ENCODE measurements around the gene HK1.

HK1 gene

DNA sequence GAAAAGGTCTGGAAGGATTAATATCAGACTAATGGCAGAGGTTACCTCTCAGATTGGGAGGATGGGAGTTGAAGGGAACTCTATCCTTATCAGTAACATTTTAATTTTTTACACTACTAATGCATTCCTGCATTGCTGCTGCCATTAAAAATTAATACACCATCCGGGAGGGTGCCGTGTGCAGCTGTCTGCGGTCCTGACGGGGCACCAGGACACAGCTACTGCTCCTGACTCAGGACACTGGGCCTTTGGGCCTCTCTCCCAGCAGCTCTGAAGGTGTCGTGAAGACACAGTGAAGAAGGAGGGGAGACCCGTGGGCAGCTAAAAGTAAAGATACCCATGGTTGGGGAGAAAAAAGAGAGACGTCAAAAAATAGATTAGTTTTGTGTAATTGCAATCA, 23.4 kb upstream of the HK1 start:
- H3K79me2 ChIP-seq (ENCODE audit: low read length), result no peaks in the 10 kb centered on the region
- no peak overlapping the region for H3K27ac ChIP-seq (ENCODE audit: low read length)
- no peaks in the 10 kb centered on the region for H3K36me3 ChIP-seq (replicated peaks; ENCODE audit: low read depth, low read length)
- H3K9me3 ChIP-seq (ENCODE audit: insufficient read depth, low read length), result no peaks in the 10 kb centered on the region
- H2AFZ ChIP-seq (ENCODE audit: low read depth, low read length), result no peak overlapping the region
- no peaks in the 10 kb centered on the region for H3K27me3 ChIP-seq (ENCODE audit: low read depth, low read length)
- H4K20me1 ChIP-seq (ENCODE audit: insufficient read depth, low read length), result no peaks in the 10 kb centered on the region
- TF ChIP-seq EZH2phosphoT487 (IDR thresholded peaks at IDR 0.05; ENCODE audit: low read depth), result no peak
- TF ChIP-seq CTCF (IDR thresholded peaks at IDR 0.05; ENCODE audit: low read depth, low read length), result no peak
- H3K9ac ChIP-seq (ENCODE audit: low read length), result no peak overlapping the region
- no peaks in the 10 kb centered on the region for H3K4me1 ChIP-seq (ENCODE audit: low read length)
- H3K4me2 ChIP-seq (ENCODE audit: low read length), result no peak overlapping the region
- H3K4me3 ChIP-seq (ENCODE audit: low read length), result no peak overlapping the region

DNA sequence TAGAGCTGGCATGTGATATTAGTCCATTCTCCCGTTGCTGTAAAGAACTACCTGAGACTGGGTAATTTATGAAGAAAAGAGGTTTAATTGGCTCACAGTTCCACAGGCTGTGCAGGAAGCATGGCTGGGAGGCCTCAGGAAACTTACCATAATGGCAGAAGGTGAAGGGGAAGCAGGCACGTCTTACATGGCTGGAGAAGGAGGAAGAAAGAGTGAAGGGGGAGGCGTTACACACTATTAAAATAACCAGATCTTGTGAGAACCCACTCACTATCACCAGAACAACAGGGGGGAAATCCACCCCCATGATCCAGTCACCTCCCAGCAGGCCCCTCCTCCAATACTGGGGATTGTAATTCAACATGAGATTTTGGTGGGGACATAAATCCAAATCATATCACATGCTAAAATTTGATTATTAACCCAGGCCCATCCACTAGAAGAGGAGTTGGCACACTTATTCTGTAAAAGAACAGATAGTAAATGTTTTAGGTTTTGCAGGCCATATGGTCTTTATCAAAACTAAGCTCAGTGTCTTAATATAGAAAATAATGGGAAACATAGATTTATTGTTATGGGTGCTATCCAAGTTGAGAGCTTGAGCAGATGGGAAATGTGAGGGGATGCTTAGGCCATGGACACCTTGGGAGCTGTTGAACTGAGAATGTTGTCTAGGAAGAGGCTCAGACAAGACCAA, 18.6 kb upstream of the HK1 start:
- Histone ChIP-seq H3K9me3 (ENCODE audit: insufficient read depth, low read length) (no peaks in the 10 kb centered on the region), H3K4me2 (ENCODE audit: low read length) (no peak overlapping the region), H3K36me3 (replicated peaks; ENCODE audit: low read depth, low read length) (no peaks in the 10 kb centered on the region), H3K9ac (ENCODE audit: low read length) (no peak overlapping the region), H3K27me3 (ENCODE audit: low read depth, low read length) (0 out of 2 replicates have a peak, but pooled peaks cover 3% of the 10 kb centered on the region), H3K4me1 (ENCODE audit: low read length) (no peaks in the 10 kb centered on the region; the same call in 1 of the 2 replicates), H3K79me2 (ENCODE audit: low read length) (no peaks in the 10 kb centered on the region), H2AFZ (ENCODE audit: low read depth, low read length) (no peak overlapping the region), H3K27ac (ENCODE audit: low read length) (no peak overlapping the region), H3K4me3 (ENCODE audit: low read length) (no peak overlapping the region), H4K20me1 (ENCODE audit: insufficient read depth, low read length) (no peaks in the 10 kb centered on the region)
- no peak for TF ChIP-seq CTCF (IDR thresholded peaks at IDR 0.05; ENCODE audit: low read depth, low read length)
- no peak for TF ChIP-seq EZH2phosphoT487 (IDR thresholded peaks at IDR 0.05; ENCODE audit: low read depth)

- Histone ChIP-seq H3K4me2 (ENCODE audit: low read length) (no peak overlapping the region), H3K27me3 (ENCODE audit: low read depth, low read length) (0 out of 2 replicates have a peak, but pooled peaks cover 3% of the 10 kb centered on the region), H4K20me1 (ENCODE audit: insufficient read depth, low read length) (no peaks in the 10 kb centered on the region), H3K4me3 (ENCODE audit: low read length) (no peak overlapping the region), H3K9ac (ENCODE audit: low read length) (no peak overlapping the region), H3K79me2 (ENCODE audit: low read length) (no peaks in the 10 kb centered on the region), H2AFZ (ENCODE audit: low read depth, low read length) (no peak overlapping the region), H3K4me1 (ENCODE audit: low read length) (no peaks in the 10 kb centered on the region; the same call in 1 of the 2 replicates), H3K36me3 (replicated peaks; ENCODE audit: low read depth, low read length) (no peaks in the 10 kb centered on the region), H3K27ac (ENCODE audit: low read length) (no peak overlapping the region), H3K9me3 (ENCODE audit: insufficient read depth, low read length) (no peaks in the 10 kb centered on the region)
- TF ChIP-seq EZH2phosphoT487 (IDR thresholded peaks at IDR 0.05; ENCODE audit: low read depth), result no peak
- no peak for TF ChIP-seq CTCF (IDR thresholded peaks at IDR 0.05; ENCODE audit: low read depth, low read length)
These were observed 17.1 kb upstream of the HK1 start for GRCh38 chr10:69261184-69261583.

DNA sequence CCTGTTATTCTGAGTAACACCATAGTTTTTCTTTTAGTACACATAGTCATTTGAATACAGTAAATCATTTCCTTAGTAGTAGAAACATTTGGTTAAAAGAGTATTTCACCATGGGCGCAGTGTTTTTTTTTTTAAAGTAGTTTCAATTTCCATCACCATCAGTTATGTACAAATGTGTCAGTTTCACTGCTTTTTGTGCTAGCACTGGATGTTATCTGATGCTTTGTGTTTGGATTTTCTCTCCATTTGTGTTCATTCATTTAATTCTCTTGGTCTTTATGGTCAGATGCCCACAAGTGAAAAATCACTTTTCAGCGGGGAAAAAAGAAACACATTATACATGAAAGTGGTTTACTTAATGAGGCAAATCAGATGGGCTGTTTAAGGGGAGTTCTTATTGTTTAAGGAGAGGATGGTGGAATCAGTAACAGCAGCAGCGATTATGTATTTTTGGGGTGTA, 16.0 kb upstream of the HK1 start:
- H3K27me3 ChIP-seq (ENCODE audit: low read depth, low read length), result 0 out of 2 replicates have a peak, but pooled peaks cover 3% of the 10 kb centered on the region
- no peak for TF ChIP-seq CTCF (IDR thresholded peaks at IDR 0.05; ENCODE audit: low read depth, low read length)
- TF ChIP-seq EZH2phosphoT487 (IDR thresholded peaks at IDR 0.05; ENCODE audit: low read depth), result no peak

More for the DNA sequence above, 16.0 kb upstream of the HK1 start:
- Histone ChIP-seq H3K36me3 (replicated peaks; ENCODE audit: low read depth, low read length) (no peaks in the 10 kb centered on the region), H3K4me3 (ENCODE audit: low read length) (no peak overlapping the region), H3K4me2 (ENCODE audit: low read length) (peak overlapping the region; percentile 3; the same call in 1 of the 2 replicates), H3K9me3 (ENCODE audit: insufficient read depth, low read length) (no peaks in the 10 kb centered on the region), H2AFZ (ENCODE audit: low read depth, low read length) (no peak overlapping the region), H3K79me2 (ENCODE audit: low read length) (no peaks in the 10 kb centered on the region), H3K9ac (ENCODE audit: low read length) (no peak overlapping the region), H3K4me1 (ENCODE audit: low read length) (no peaks in the 10 kb centered on the region; the same call in 1 of the 2 replicates), H4K20me1 (ENCODE audit: insufficient read depth, low read length) (no peaks in the 10 kb centered on the region), H3K27ac (ENCODE audit: low read length) (no peak overlapping the region)
